ENCODE results near the gene GPR137B. TPM values are rescaled to one million over a fixed set of nuclear protein-coding genes. Genes with fewer than 3 reads are reported as not detected.

GPR137B gene
- total and polyA plus RNA-seq, 2 of the 4 experiments (the other 2 are of a cell fraction) = 4.5 to 12.3 TPM

- ChIA-PET CTCF (interaction anchor here (0.6 kb wide), 1 partner anchor 231 kb away, joined by 3 read pairs; no protein-coding TSS in a partner anchor), POLR2A (ENCODE audit: unreplicated experiment) (no interaction called here)
- H3K4me2 ChIP-seq (ENCODE audit: low read depth, low read length) = no peak overlapping the region
- no peak overlapping the region for H4K8ac ChIP-seq (ENCODE audit: low read depth in 2 of 2, low read length in 2 of 2)
- no peak overlapping the region for H2AFZ ChIP-seq (replicated peaks; ENCODE audit: low read length, poor library complexity)
- no peak overlapping the region for H4K5ac ChIP-seq (ENCODE audit: low read depth, low read length)
- no peak overlapping the region for H2BK15ac ChIP-seq (ENCODE audit: low read depth, low read length)
- intact Hi-C loops (cut with micrococcal nuclease) (loop anchor here (10.0 kb wide), 1 partner anchor 231 kb away; no protein-coding TSS in a partner anchor), dilution Hi-C loops (cut with HindIII; ENCODE audit: low sequenced_read_pairs, unreplicated experiment) (no loop called here), in situ Hi-C loops (cut with MboI; ENCODE audit: low sequenced_read_pairs) (loop anchor here (5.0 to 25.0 kb wide), 3 partner anchors 181 to 1273 kb away; no protein-coding TSS in a partner anchor)
- H4K91ac ChIP-seq (ENCODE audit: insufficient read depth, low read depth, low read length) = no peak overlapping the region
- ATAC-seq (ENCODE audit: low read depth) = no peak
- H2AK5ac ChIP-seq (ENCODE audit: low read depth, low read length) = no peak overlapping the region
- no peak overlapping the region for H2BK5ac ChIP-seq (ENCODE audit: low read depth, low read length, poor library complexity, severe bottlenecking)
- peaks cover 2% of the 10 kb centered on the region for H3K27me3 ChIP-seq (ENCODE audit: control insufficient read depth, insufficient read depth, low read length)
- no peak overlapping the region for H3K9ac ChIP-seq (ENCODE audit: low read depth, low read length)
- no peak overlapping the region for H3K18ac ChIP-seq (ENCODE audit: low read depth, low read length)
- H3K27ac ChIP-seq (ENCODE audit: insufficient read depth, low read length) = no peak overlapping the region
- no peak overlapping the region for H3K14ac ChIP-seq (replicated peaks; ENCODE audit: low read depth, low read length)
- no peak overlapping the region for H2BK120ac ChIP-seq (ENCODE audit: low read depth, low read length)
- DNase-seq = no peak
- no peak overlapping the region for H3K56ac ChIP-seq (ENCODE audit: extremely low read depth, insufficient read depth, low read length)
- H3K4me3 ChIP-seq (ENCODE audit: insufficient read depth, low read depth, low read length) = no peak overlapping the region
- no peaks in the 10 kb centered on the region for H4K20me1 ChIP-seq (ENCODE audit: insufficient read depth, low read length)
- BruUV-seq (replicated peaks) = no TSS peak
- no peak overlapping the region for H3K23ac ChIP-seq (ENCODE audit: low read depth, low read length)
- TF ChIP-seq RFX5 (IDR thresholded peaks at IDR 0.05; ENCODE audit: low read depth, low read length) (no peak), BHLHE40 (IDR thresholded peaks at IDR 0.05; ENCODE audit: low read depth, low read length) (no peak), MXI1 (IDR thresholded peaks at IDR 0.05; ENCODE audit: borderline replicate concordance, low read depth, low read length) (no peak), ELK1 (IDR thresholded peaks at IDR 0.05; ENCODE audit: borderline replicate concordance, low read depth, low read length) (no peak)
- TF ChIP-seq, protein P1, sequence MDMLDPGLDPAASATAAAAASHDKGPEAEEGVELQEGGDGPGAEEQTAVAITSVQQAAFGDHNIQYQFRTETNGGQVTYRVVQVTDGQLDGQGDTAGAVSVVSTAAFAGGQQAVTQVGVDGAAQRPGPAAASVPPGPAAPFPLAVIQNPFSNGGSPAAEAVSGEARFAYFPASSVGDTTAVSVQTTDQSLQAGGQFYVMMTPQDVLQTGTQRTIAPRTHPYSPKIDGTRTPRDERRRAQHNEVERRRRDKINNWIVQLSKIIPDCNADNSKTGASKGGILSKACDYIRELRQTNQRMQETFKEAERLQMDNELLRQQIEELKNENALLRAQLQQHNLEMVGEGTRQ (IDR thresholded peaks at IDR 0.05; ENCODE audit: low read depth, low read length) = no peak
- WGBS, 2 experiments (ENCODE audit: extremely low coverage in 2 of 2, insufficient read length in 1 of 2) = no CpG with 5 or more reads among the region's 5 CpGs
- H3K9me1 ChIP-seq (ENCODE audit: insufficient read depth, low read length) = no peaks in the 10 kb centered on the region
- no peaks in the 10 kb centered on the region for H3K9me3 ChIP-seq (ENCODE audit: control insufficient read depth, insufficient read depth, low read length)
- H3K79me1 ChIP-seq (ENCODE audit: low read depth in 1 of 2, low read length in 2 of 2) = no peaks in the 10 kb centered on the region
- no peak overlapping the region for H2AK9ac ChIP-seq (replicated peaks; ENCODE audit: low read depth, low read length, poor library complexity)
- no peaks in the 10 kb centered on the region for H3K36me3 ChIP-seq (ENCODE audit: control insufficient read depth, insufficient read depth, low read length)
- H2BK20ac ChIP-seq (ENCODE audit: low read depth, low read length) = no peak overlapping the region
- no peak overlapping the region for H3K4ac ChIP-seq (ENCODE audit: low read depth, low read length)
- H3K4me1 ChIP-seq (ENCODE audit: control insufficient read depth, insufficient read depth, low read length) = no peaks in the 10 kb centered on the region
Measured at GRCh38 chr1:236114076-236114747, 28.1 kb upstream of the GPR137B start.
